Activated CD8-positive, alpha-beta memory T cell treated with anti-CD3 and anti-CD28 coated beads for 36 hours (primary cell): Measurements from ENCODE around the gene TNIK. TPM values are rescaled to one million over a fixed set of nuclear protein-coding genes. Genes with fewer than 3 reads are reported as not detected.

Source experiments
- CTCF ChIA-PET: fragments of 350-600 bp; sonication (Branson Sonifier 250); formaldehyde crosslinking; loops from one replicate; lab custom pipeline; 2021; ENCODE audit warnings: antibody characterized with exemption; lab: Charles Lee
- POLR2A ChIA-PET: fragments of 350-600 bp; sonication (Branson Sonifier 250); formaldehyde crosslinking; loops from one replicate; lab custom pipeline; 2021; ENCODE audit warnings: antibody characterized with exemption; lab: Charles Lee
- total RNA-seq, 2 experiments: library from RNA; stranded (reverse); gene quantifications; one replicate each; pipeline ENCODE4 v1.2.3, GENCODE V29; 2021

The TNIK gene
- total RNA-seq, result 10 to 100 TPM; 15.4 to 17.8 TPM

- ChIA-PET POLR2A (interaction anchor here (0.6 to 1.2 kb wide), 9 partner anchors 13 to 1281 kb away, joined by 3 to 5 read pairs (median 3); no protein-coding TSS in a partner anchor), CTCF (interaction anchor here (0.5 to 1.2 kb wide), 8 partner anchors 31 to 1172 kb away, joined by 3 to 7 read pairs (median 3); no protein-coding TSS in a partner anchor)
Measured at GRCh38 chr3:171459942-171460724, at the start of gene TNIK. Gene TNIK, minus strand, starts transcription at chr3:171460405. Its CDS starts 342 bp downstream, at chr3:171460063.

GRCh38 chr3:171508676-171509075 is 48.5 kb upstream of the TNIK start:
- POLR2A ChIA-PET, result no interaction called here
- CTCF ChIA-PET, result no interaction called here

- POLR2A ChIA-PET, result no interaction called here
Measured at GRCh38 chr3:171508206-171508605, 48.0 kb upstream of the TNIK start.

GRCh38 chr3:171506743-171507319 is 46.6 kb upstream of the TNIK start:
- ChIA-PET CTCF (no interaction called here), POLR2A (no interaction called here)

More at GRCh38 chr3:171508206-171508605, 48.0 kb upstream of the TNIK start:
- CTCF ChIA-PET, result no interaction called here

GRCh38 chr3:171505822-171506333 is 45.7 kb upstream of the TNIK start:
- POLR2A ChIA-PET, result no interaction called here
- CTCF ChIA-PET, result interaction anchor here (0.7 kb wide), 1 partner anchor 75 kb away, joined by 3 read pairs; no protein-coding TSS in a partner anchor

- ChIA-PET CTCF (no interaction called here), POLR2A (no interaction called here)
Measured at GRCh38 chr3:171504376-171504775, 44.2 kb upstream of the TNIK start.

GRCh38 chr3:171503817-171504216 is 43.6 kb upstream of the TNIK start:
- ChIA-PET POLR2A (no interaction called here), CTCF (no interaction called here)

- POLR2A ChIA-PET, result no interaction called here
- CTCF ChIA-PET, result interaction anchor here (0.7 kb wide), 1 partner anchor 656 kb away, joined by 3 read pairs; no protein-coding TSS in a partner anchor
Measured at GRCh38 chr3:171498921-171499320, 38.7 kb upstream of the TNIK start.

- CTCF ChIA-PET, result no interaction called here
- POLR2A ChIA-PET, result no interaction called here
Measured at GRCh38 chr3:171497468-171497867, 37.3 kb upstream of the TNIK start.

GRCh38 chr3:171495413-171495812 is 35.2 kb upstream of the TNIK start:
- POLR2A ChIA-PET, result no interaction called here
- CTCF ChIA-PET, result no interaction called here

GRCh38 chr3:171494457-171495109 is 34.4 kb upstream of the TNIK start:
- POLR2A ChIA-PET, result no interaction called here
- CTCF ChIA-PET, result interaction anchor here (0.6 kb wide), 1 partner anchor 84 kb away, joined by 3 read pairs; no protein-coding TSS in a partner anchor

GRCh38 chr3:171491361-171491760 is 31.2 kb upstream of the TNIK start:
- CTCF ChIA-PET, result interaction anchor here (1.2 kb wide), 1 partner anchor 31 kb away, joined by 3 read pairs; no protein-coding TSS in a partner anchor
- POLR2A ChIA-PET, result interaction anchor here (0.6 to 0.8 kb wide), 2 partner anchors 32 to 1719 kb away, joined by 3 read pairs; no protein-coding TSS in a partner anchor

GRCh38 chr3:171490901-171491300 is 30.7 kb upstream of the TNIK start:
- POLR2A ChIA-PET, result no interaction called here

GRCh38 chr3:171489348-171489747 is 29.1 kb upstream of the TNIK start:
- POLR2A ChIA-PET, result no interaction called here
- CTCF ChIA-PET, result no interaction called here

More at GRCh38 chr3:171490901-171491300, 30.7 kb upstream of the TNIK start:
- CTCF ChIA-PET, result interaction anchor here (1.2 kb wide), 1 partner anchor 30 kb away, joined by 3 read pairs; no protein-coding TSS in a partner anchor

- ChIA-PET POLR2A (no interaction called here), CTCF (no interaction called here)
Measured at GRCh38 chr3:171488479-171488878, 28.3 kb upstream of the TNIK start.

- ChIA-PET CTCF (interaction anchor here (0.8 kb wide), 1 partner anchor 10 kb away, joined by 3 read pairs; no protein-coding TSS in a partner anchor), POLR2A (no interaction called here)
Measured at GRCh38 chr3:171487382-171487781, 27.2 kb upstream of the TNIK start.

GRCh38 chr3:171485338-171485737 is 25.1 kb upstream of the TNIK start:
- ChIA-PET POLR2A (no interaction called here), CTCF (interaction anchor here (0.7 kb wide), 1 partner anchor 319 kb away, joined by 3 read pairs; no protein-coding TSS in a partner anchor)

- ChIA-PET POLR2A (interaction anchor here (0.8 kb wide), 1 partner anchor 612 kb away, joined by 4 read pairs; no protein-coding TSS in a partner anchor), CTCF (interaction anchor here (0.6 kb wide), 1 partner anchor 86 kb away, joined by 3 read pairs; no protein-coding TSS in a partner anchor)
Measured at GRCh38 chr3:171481011-171481410, 20.8 kb upstream of the TNIK start.

GRCh38 chr3:171480526-171480925 is 20.3 kb upstream of the TNIK start:
- CTCF ChIA-PET, result interaction anchor here (0.6 kb wide), 1 partner anchor 87 kb away, joined by 3 read pairs; no protein-coding TSS in a partner anchor
- POLR2A ChIA-PET, result no interaction called here
